ENCODE data around the gene CYTIP.

The CYTIP gene

GRCh38 chr2:157443795-157444640 lies at the start of gene CYTIP:
Gene CYTIP, minus strand, starts transcription at chr2:157444089. Its CDS starts 69 bp downstream, at chr2:157444020.
- DNase-seq (ENCODE audit: low read depth in 2 of 2): peak in 1 of 2 donors; percentile 37

GRCh38 chr2:157492189-157492773 lies 48.4 kb upstream of the CYTIP start:
- DNase-seq (ENCODE audit: low read depth in 2 of 2): peak; percentile 41 to 60

- DNase-seq (ENCODE audit: low read depth in 2 of 2): no peak
These were observed 46.1 kb upstream of the CYTIP start for GRCh38 chr2:157489983-157490382.

GRCh38 chr2:157488877-157489276 lies 45.0 kb upstream of the CYTIP start:
- DNase-seq (ENCODE audit: low read depth in 2 of 2): no peak

GRCh38 chr2:157487747-157488146 lies 43.9 kb upstream of the CYTIP start:
- DNase-seq (ENCODE audit: low read depth in 2 of 2): no peak

GRCh38 chr2:157487271-157487610 lies 43.4 kb upstream of the CYTIP start:
- no peak for DNase-seq (ENCODE audit: low read depth in 2 of 2)

GRCh38 chr2:157486596-157487270 lies 42.8 kb upstream of the CYTIP start:
- DNase-seq (ENCODE audit: low read depth in 2 of 2): no peak

- DNase-seq (ENCODE audit: low read depth in 2 of 2): no peak
These were observed 36.5 kb upstream of the CYTIP start for GRCh38 chr2:157480182-157480961.

GRCh38 chr2:157479081-157480027 lies 35.5 kb upstream of the CYTIP start:
- DNase-seq (ENCODE audit: low read depth in 2 of 2): no peak

GRCh38 chr2:157477919-157478318 lies 34.0 kb upstream of the CYTIP start:
- DNase-seq (ENCODE audit: low read depth in 2 of 2): no peak

- no peak for DNase-seq (ENCODE audit: low read depth in 2 of 2)
These were observed 33.2 kb upstream of the CYTIP start for GRCh38 chr2:157476953-157477709.

GRCh38 chr2:157475722-157476390 lies 32.0 kb upstream of the CYTIP start:
- DNase-seq (ENCODE audit: low read depth in 2 of 2): no peak

- DNase-seq (ENCODE audit: low read depth in 2 of 2): no peak
These were observed 29.7 kb upstream of the CYTIP start for GRCh38 chr2:157473581-157473980.

GRCh38 chr2:157471078-157471477 lies 27.2 kb upstream of the CYTIP start:
- no peak for DNase-seq (ENCODE audit: low read depth in 2 of 2)

- DNase-seq (ENCODE audit: low read depth in 2 of 2): no peak
These were observed 26.4 kb upstream of the CYTIP start for GRCh38 chr2:157470321-157470720.

GRCh38 chr2:157469726-157470125 lies 25.8 kb upstream of the CYTIP start:
- DNase-seq (ENCODE audit: low read depth in 2 of 2): no peak

- DNase-seq (ENCODE audit: low read depth in 2 of 2): no peak
These were observed 25.2 kb upstream of the CYTIP start for GRCh38 chr2:157468931-157469708.

- no peak for DNase-seq (ENCODE audit: low read depth in 2 of 2)
These were observed 22.9 kb upstream of the CYTIP start for GRCh38 chr2:157466764-157467163.

GRCh38 chr2:157465554-157465953 lies 21.7 kb upstream of the CYTIP start:
- no peak for DNase-seq (ENCODE audit: low read depth in 2 of 2)
